ENCODE data around the gene UGT3A1. TPM values are rescaled to one million over a fixed set of nuclear protein-coding genes. Genes with fewer than 3 reads are reported as not detected.

The UGT3A1 gene
- polyA plus RNA-seq, 1 of the 3 experiments (the other 2 are of a cell fraction): not detected

DNA sequence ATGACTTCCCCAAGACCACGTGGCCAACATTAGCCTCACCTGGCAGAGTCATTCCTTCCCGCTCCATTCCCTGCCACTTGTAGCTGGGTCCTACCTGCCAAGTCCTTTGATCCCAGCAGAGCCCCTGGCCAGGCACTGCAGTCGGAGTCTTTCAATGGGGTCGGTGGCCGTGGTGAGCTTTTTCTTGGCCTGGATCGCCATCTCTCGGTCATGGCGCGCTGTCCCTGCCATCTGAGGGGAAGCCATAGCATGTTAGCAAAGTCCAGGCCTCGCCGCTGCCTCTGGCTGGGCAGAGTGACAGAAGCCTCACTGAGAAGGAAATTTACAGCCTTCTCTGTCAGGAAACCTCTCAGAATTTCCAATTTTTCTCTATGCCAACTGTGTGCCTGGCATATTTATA, 70.3 kb downstream of the UGT3A1 start (continued):
- TF ChIP-seq, protein P1, sequence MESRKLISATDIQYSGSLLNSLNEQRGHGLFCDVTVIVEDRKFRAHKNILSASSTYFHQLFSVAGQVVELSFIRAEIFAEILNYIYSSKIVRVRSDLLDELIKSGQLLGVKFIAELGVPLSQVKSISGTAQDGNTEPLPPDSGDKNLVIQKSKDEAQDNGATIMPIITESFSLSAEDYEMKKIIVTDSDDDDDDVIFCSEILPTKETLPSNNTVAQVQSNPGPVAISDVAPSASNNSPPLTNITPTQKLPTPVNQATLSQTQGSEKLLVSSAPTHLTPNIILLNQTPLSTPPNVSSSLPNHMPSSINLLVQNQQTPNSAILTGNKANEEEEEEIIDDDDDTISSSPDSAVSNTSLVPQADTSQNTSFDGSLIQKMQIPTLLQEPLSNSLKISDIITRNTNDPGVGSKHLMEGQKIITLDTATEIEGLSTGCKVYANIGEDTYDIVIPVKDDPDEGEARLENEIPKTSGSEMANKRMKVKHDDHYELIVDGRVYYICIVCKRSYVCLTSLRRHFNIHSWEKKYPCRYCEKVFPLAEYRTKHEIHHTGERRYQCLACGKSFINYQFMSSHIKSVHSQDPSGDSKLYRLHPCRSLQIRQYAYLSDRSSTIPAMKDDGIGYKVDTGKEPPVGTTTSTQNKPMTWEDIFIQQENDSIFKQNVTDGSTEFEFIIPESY (IDR thresholded peaks at IDR 0.05; ENCODE audit: borderline replicate concordance, low read depth): no peak
- TF ChIP-seq ELF1 (IDR thresholded peaks at IDR 0.05) (no peak), FOXJ3 (CRISPR knock-in tag; IDR thresholded peaks at IDR 0.05) (no peak), NRF1 (IDR thresholded peaks at IDR 0.05; ENCODE audit: low read depth, low read length) (no peak)

DNA sequence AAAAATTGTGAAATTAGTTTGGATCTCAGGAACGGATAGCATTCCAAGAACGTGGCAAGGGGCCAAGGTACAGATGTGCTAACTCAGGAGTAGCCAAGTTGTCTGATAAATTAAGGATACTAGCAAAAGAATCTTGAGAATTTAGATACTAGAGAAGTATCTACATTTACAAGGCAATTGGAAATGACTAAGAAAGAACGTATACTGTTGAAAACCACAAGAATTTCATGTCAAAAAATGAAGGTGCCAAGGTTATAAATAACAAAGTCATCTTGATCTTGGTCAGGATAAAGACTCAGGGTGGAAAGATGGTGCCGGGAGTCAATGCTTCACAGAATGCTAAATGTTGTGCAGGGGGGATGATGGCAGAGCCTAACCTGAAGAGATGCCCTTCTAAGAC, 72.0 kb downstream of the UGT3A1 start:
- no peaks in the 10 kb centered on the region for H3K36me3 ChIP-seq (replicated peaks in 1 of 2; ENCODE audit: control insufficient read depth in 1 of 2, insufficient read depth in 2 of 2, low read length in 1 of 2)
- H3K9me3 ChIP-seq: no peaks in the 10 kb centered on the region
- DNase-seq: no peak
- WGBS (ENCODE audit: low lambda C conversion rate): 7% methylated on average over 4 of the region's 4 CpGs
- TF ChIP-seq EP300 (IDR thresholded peaks at IDR 0.05; ENCODE audit: borderline replicate concordance in 1 of 2, low read depth in 1 of 2, low read length in 1 of 2): peak in 1 of 2 experiments; percentile 87; a peak in 2 of 4 replicates
- peak; percentile 39; the same call in 1 of the 2 replicates for TF ChIP-seq YY1 (IDR thresholded peaks at IDR 0.05; ENCODE audit: low read depth)
- TF ChIP-seq NFIC (IDR thresholded peaks at IDR 0.05; ENCODE audit: borderline replicate concordance): peak; percentile 89
- TF ChIP-seq, protein P2, sequence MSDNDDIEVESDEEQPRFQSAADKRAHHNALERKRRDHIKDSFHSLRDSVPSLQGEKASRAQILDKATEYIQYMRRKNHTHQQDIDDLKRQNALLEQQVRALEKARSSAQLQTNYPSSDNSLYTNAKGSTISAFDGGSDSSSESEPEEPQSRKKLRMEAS (IDR thresholded peaks at IDR 0.05; ENCODE audit: low read depth): 0 out of 2 replicates have a peak, but pooled peaks have one; percentile 21
- peak; percentile 42; the same call in 1 of the 2 replicates for TF ChIP-seq RXRA (IDR thresholded peaks at IDR 0.05; ENCODE audit: borderline replicate concordance, low read depth)
- TF ChIP-seq JUND (IDR thresholded peaks at IDR 0.05): peak; percentile 75
- peak; percentile 47; the same call in 1 of the 2 replicates for TF ChIP-seq FOSL2 (IDR thresholded peaks at IDR 0.05; ENCODE audit: borderline replicate concordance, low read depth)
- TF ChIP-seq, protein P3, sequence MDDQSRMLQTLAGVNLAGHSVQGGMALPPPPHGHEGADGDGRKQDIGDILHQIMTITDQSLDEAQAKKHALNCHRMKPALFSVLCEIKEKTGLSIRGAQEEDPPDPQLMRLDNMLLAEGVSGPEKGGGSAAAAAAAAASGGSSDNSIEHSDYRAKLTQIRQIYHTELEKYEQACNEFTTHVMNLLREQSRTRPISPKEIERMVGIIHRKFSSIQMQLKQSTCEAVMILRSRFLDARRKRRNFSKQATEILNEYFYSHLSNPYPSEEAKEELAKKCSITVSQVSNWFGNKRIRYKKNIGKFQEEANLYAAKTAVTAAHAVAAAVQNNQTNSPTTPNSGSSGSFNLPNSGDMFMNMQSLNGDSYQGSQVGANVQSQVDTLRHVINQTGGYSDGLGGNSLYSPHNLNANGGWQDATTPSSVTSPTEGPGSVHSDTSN (IDR thresholded peaks at IDR 0.05): peak; percentile 81
- no peak for TF ChIP-seq GATA2 (CRISPR knock-in tag; IDR thresholded peaks at IDR 0.05)
- TF ChIP-seq MEF2A (IDR thresholded peaks at IDR 0.05; ENCODE audit: borderline replicate concordance, low read depth): peak; percentile 79
- TF ChIP-seq, protein P4, sequence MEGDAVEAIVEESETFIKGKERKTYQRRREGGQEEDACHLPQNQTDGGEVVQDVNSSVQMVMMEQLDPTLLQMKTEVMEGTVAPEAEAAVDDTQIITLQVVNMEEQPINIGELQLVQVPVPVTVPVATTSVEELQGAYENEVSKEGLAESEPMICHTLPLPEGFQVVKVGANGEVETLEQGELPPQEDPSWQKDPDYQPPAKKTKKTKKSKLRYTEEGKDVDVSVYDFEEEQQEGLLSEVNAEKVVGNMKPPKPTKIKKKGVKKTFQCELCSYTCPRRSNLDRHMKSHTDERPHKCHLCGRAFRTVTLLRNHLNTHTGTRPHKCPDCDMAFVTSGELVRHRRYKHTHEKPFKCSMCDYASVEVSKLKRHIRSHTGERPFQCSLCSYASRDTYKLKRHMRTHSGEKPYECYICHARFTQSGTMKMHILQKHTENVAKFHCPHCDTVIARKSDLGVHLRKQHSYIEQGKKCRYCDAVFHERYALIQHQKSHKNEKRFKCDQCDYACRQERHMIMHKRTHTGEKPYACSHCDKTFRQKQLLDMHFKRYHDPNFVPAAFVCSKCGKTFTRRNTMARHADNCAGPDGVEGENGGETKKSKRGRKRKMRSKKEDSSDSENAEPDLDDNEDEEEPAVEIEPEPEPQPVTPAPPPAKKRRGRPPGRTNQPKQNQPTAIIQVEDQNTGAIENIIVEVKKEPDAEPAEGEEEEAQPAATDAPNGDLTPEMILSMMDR (IDR thresholded peaks at IDR 0.05): no peak
- TF ChIP-seq, protein P5, sequence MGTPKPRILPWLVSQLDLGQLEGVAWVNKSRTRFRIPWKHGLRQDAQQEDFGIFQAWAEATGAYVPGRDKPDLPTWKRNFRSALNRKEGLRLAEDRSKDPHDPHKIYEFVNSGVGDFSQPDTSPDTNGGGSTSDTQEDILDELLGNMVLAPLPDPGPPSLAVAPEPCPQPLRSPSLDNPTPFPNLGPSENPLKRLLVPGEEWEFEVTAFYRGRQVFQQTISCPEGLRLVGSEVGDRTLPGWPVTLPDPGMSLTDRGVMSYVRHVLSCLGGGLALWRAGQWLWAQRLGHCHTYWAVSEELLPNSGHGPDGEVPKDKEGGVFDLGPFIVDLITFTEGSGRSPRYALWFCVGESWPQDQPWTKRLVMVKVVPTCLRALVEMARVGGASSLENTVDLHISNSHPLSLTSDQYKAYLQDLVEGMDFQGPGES (IDR thresholded peaks at IDR 0.05; ENCODE audit: low read depth, low read length): no peak
- TF ChIP-seq TAF1 (IDR thresholded peaks at IDR 0.05; ENCODE audit: borderline replicate concordance, low read depth, low read length): no peak
- TF ChIP-seq TCF12 (IDR thresholded peaks at IDR 0.05): peak; percentile 78
- TF ChIP-seq TEAD4 (IDR thresholded peaks at IDR 0.05; ENCODE audit: borderline replicate concordance, insufficient read depth): peak; percentile 85
- ChIA-PET CTCF (interaction anchor here (0.7 to 1.1 kb wide), 2 partner anchors 142 to 301 kb away, joined by 3 read pairs; no protein-coding TSS in a partner anchor), POLR2A (no interaction called here)
- no peaks in the 10 kb centered on the region; a peak in 1 of 4 replicates for H3K4me1 ChIP-seq (ENCODE audit: control insufficient read depth in 1 of 2, insufficient read depth in 2 of 2, low read depth in 1 of 2, low read length in 1 of 2)
- no peak overlapping the region for H3K4me2 ChIP-seq
- no peaks in the 10 kb centered on the region for H3K79me2 ChIP-seq (ENCODE audit: insufficient read depth)
- peaks cover 3% of the 10 kb centered on the region for H3F3A ChIP-seq (replicated peaks; ENCODE audit: insufficient read depth)
- H3K4me3 ChIP-seq (ENCODE audit: low read depth in 2 of 2, low read length in 1 of 2): no peak overlapping the region
- H4K20me1 ChIP-seq (ENCODE audit: insufficient read depth): no peaks in the 10 kb centered on the region
- no peak overlapping the region for H2AFZ ChIP-seq (ENCODE audit: low read depth)
- H3K27me3 ChIP-seq (ENCODE audit: insufficient read depth): no peaks in the 10 kb centered on the region
- H3K9me2 ChIP-seq: no peaks in the 10 kb centered on the region
- peak overlapping the region in 1 of 2 experiments; percentile 16; a peak in 2 of 4 replicates for H3K27ac ChIP-seq (ENCODE audit: low read depth in 2 of 2, low read length in 1 of 2)
- no peak overlapping the region for H3K9ac ChIP-seq
